K562 treated with DMSO at 1 percent for 12 hours (cell line): Measurements from ENCODE around the gene LINS1. TPM values are rescaled to one million over a fixed set of nuclear protein-coding genes. Genes with fewer than 3 reads are reported as not detected.

Source experiments
- total RNA-seq: library from RNA; unstranded; fragments of 300-600 nt; gene quantifications from 2 replicates; pipeline ENCODE4 v1.2.3, GENCODE V29; 2022; ENCODE audit not compliant: insufficient read depth

The LINS1 gene
- 3.5 and 7.5 TPM in 2 replicates for total RNA-seq

GRCh38 chr15:100602064-100602822, at the start of gene LINS1, which contains the start of gene ASB7:
LINS1 (minus strand) TSS chr15:100602184; CDS start chr15:100580842, 21,342 bp downstream.
ASB7 (plus strand) TSS chr15:100602589; CDS start chr15:100612217, 9,628 bp downstream.

GRCh38 chr15:100528833-100529428, 73.1 kb downstream of the LINS1 start, which contains the start of gene CERS3:
CERS3 (minus strand) TSS chr15:100528950; CDS start chr15:100501849, 27,101 bp downstream.

Other genes with a start within 250 kb of the LINS1 start
- gene CERS3, start 73.2 kb downstream of the LINS1 start, total RNA-seq = not detected in 2 replicates
- gene ASB7, start 405 bp upstream of the LINS1 start, total RNA-seq = 1.8 and 7.9 TPM in 2 replicates